D341Med (cell line): ENCODE results near the gene WRNIP1.

Experiments
- DNase-seq: peaks from one replicate; pipeline ENCODE4 v3.0.0; 2012; ENCODE audit warnings: low spot score

WRNIP1 gene

DNA sequence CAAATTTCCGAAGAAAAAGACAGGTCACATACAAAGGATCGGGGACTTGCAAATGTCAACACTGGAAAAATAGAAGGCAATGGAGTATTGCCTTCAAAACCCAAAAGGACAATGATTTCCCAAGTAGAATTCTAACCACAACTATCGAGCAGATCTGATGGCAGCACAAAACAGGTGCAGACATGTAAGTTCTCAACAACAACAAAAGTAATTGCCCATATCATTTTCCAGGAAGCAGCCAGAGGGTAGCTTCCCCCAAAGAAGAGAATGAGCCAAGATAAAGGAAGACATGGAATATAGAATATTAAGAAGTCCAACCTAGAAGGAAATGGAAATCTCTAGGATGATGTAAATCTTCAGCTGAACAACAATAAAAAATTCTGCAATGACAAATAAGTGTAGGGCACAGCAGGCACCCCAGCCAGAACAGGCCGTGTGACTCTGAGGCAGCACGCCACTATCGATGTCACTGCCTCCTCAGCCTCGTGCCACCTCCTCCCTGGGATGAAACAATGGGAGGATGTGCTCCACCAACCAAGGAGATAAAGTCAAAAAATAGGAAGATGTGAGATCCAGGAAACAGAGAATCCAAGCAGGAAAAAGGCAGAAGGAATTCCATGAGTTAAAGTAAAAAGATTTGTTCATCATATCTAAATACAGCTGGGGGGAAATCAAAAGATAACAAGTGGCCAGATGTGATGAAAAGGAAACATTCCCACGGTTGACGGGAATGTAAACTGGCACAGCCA is 42.3 kb downstream of the WRNIP1 start:
- no peak for DNase-seq

GRCh38 chr6:2809015-2809414 is 43.8 kb downstream of the WRNIP1 start:
- DNase-seq: no peak

DNA sequence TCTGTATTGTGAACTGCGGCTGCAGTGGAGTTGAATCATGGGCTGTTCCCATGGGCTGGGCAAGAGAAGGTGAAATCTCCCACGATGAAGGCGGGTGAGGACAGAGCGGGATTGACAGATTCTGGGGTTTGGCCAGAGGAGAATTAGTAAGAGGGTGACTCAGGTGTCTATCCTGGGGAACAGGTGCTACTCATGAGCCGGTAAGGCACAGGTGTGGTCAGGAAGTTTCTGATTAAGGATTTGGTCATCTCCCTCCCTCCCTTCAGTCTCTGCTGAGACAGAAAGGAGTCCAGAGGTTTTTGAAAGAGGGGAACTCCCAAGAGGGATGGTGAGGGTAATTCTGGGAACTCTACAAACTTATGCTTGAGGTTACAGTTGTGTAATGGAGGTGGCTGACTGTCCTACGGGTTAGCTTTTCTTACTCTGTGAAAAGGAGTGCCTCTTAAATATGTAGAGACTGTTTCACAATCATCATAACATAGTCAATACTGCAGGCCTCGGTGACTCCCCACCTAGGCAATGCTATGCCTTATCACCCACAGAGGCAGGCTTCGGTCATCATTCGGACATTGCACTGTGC is 45.0 kb downstream of the WRNIP1 start:
- no peak for DNase-seq

- DNase-seq: no peak
Measured at GRCh38 chr6:2812695-2813094, 47.5 kb downstream of the WRNIP1 start.

- DNase-seq: no peak
Measured at GRCh38 chr6:2816158-2816557, 51.0 kb downstream of the WRNIP1 start.

DNA sequence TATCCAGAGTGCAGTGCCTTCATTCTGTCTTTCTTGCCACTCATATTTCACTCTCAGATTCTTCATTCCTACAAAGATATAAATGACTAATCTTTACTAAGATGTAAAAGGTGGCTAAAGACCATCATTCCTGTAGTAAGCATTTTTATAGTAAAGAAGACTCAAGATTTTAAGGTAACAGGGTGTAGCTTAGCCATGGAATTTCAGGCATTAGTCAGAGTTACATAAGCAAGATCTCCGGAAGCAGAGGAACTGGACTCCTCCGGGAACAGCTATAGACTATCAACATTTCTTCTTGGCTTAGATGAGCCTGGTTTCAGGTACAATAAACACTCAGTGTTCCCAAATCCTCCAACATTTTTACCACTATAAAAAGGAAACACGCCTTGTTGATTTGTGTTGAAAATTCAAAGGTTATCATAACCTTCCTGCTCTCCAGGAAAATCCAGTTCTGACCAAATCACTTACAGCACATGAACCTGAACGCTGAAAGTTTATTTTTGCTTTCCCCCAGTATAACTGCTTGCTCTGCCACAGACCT is 52.8 kb downstream of the WRNIP1 start:
- DNase-seq: no peak

- no peak for DNase-seq
Measured at GRCh38 chr6:2818593-2818992, 53.4 kb downstream of the WRNIP1 start.

GRCh38 chr6:2819115-2819514 is 53.9 kb downstream of the WRNIP1 start:
- DNase-seq: no peak

- DNase-seq: no peak
Measured at GRCh38 chr6:2819978-2820377, 54.8 kb downstream of the WRNIP1 start.

DNA sequence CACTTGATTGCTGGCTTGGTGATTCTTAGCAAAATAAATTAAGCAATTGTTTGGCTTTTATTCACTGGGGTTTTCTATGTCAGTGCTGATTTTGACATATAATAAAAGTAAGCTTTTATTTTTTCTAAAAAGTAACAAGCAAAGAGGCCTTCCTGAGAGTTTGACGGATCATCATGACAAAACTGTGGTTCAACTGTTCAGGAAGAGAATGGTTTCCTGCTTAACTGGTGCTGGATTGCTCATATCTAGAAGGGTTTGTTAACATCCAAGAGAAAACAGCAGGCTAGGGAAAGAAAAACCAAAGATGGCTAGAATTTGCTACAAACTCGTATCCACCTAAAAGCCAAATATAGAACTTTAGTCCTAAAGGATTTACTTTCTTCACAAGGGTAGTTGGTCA is 55.2 kb downstream of the WRNIP1 start:
- no peak for DNase-seq

GRCh38 chr6:2821554-2821953 is 56.4 kb downstream of the WRNIP1 start:
- no peak for DNase-seq

DNA sequence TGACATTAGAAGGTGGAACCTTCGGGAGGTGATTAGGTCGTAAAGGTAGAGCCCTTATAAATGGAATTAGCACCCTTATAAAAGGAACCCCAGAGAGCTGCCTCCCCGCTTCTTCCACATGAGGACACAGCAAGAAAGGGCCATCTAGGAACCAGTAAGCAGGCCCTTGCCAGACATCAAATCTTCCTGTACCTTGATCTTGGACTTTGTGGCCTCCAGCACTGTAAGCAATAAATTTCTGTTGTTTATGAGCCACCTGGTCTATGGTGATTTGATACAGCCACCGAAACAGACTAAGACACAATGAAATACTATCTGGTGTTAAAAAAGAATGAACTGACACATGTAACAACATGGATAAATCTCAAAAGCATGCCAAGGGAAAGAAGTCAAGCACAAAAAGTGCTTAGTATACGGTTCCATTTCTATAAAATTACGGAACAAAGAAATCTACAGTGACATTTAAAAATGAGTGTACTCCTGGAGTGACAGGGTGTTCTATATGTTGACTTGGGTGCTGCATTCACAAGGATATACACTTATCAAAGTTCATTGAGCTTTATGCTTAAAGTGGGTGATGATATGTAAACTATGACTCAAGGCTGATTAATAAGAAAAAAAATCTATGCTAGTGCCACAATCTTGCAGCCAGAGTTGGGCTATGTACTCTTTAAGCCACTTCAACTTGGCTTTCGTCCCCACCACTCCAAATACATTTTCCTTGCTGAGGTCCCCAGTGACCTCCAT is 58.1 kb downstream of the WRNIP1 start:
- DNase-seq: no peak

- DNase-seq: no peak
Measured at GRCh38 chr6:2826131-2826530, 60.9 kb downstream of the WRNIP1 start.

DNA sequence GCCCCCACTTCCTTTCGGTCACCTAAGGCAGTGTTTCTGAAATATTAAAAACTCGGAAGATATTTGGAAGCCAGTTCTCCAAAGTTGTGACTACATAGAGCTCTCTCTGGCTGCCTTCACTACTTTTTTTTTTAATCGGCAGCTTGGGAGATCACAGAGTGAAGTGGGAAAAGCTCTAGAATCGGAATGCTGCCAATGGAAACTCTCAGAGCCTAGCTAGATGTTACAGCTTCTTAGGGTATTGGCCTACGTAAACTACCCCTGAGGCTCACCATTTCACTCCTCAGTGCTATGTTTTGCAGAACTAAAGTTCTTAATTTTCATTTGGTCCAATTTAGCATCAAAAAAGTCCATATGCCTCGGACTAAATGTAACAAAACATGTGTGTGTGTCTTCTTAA is 61.9 kb downstream of the WRNIP1 start:
- DNase-seq: no peak

GRCh38 chr6:2828629-2829028 is 63.4 kb downstream of the WRNIP1 start:
- no peak for DNase-seq

- no peak for DNase-seq
Measured at GRCh38 chr6:2829253-2829652, 64.1 kb downstream of the WRNIP1 start.

DNA sequence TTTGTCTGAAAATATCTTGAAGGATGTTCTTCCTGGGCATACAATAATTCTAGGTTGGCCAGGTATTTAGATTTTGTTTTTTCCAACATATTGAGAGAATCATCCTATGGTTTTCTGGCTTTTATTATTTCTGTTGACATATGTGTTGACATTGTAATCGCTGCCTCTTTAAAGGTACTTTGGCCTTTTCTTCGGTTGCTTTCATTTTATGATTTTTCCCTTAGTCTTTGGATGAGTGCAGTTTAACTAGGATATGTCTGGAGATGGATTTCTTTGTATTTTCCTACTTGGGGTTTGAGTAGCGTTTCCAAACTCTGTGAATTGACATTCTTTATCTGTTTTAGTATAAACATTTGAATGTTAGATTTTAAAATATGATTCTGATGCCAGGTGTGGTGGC is 65.0 kb downstream of the WRNIP1 start:
- DNase-seq: no peak

- no peak for DNase-seq
Measured at GRCh38 chr6:2831392-2831791, 66.2 kb downstream of the WRNIP1 start.

DNA sequence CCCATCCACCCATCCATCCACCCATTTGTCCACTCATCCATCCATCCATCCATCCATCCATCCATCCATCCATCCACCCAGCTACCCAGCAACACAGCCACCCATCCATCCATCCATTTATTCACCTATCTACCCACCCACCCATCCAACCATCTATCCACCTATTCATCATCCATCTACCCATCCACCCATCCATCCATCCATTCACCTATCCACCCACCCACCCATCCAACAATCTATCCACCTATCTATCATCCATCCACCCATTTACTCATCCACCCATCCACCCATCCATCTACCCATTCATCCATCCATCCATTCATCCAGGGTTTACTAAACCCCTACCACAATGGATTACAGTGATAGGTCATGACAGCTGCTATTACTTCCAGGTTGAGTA is 69.1 kb downstream of the WRNIP1 start:
- DNase-seq: no peak
